SU-DHL-6 (cell line): Measurements from ENCODE around the gene SLC9A9.

Source experiments
- H2AFZ ChIP-seq: fragments of 200-600 bp; sonication (generic); 2 replicates; pipeline ENCODE4 v1.6.1; 2014; ENCODE audit warnings: low read depth, mild to moderate bottlenecking, moderate library complexity, mixed read lengths, antibody characterized with exemption, low read length; ENCODE audit not compliant: severe bottlenecking
- H3F3A ChIP-seq: fragments of 200-600 bp; shearing (Covaris generic); 2 replicates; pipeline ENCODE4 v1.6.0; 2016; ENCODE audit warnings: antibody characterized with exemption, mild to moderate bottlenecking; ENCODE audit not compliant: insufficient read depth
- H3K27ac ChIP-seq: fragments of 200-600 bp; sonication (generic); 2 replicates; pipeline ENCODE4 v1.5.1; 2016; ENCODE audit warnings: low read depth, mild to moderate bottlenecking, low read length, moderate library complexity, mixed read lengths
- H3K27me3 ChIP-seq: fragments of 200-600 bp; sonication (generic), shearing (Covaris generic); 2 replicates; pipeline ENCODE4 v1.6.0; 2014; ENCODE audit warnings: mild to moderate bottlenecking, low read length
- H3K36me3 ChIP-seq: fragments of 200-600 bp; sonication (generic); 2 replicates; pipeline ENCODE4 v1.6.1; 2014; ENCODE audit warnings: mild to moderate bottlenecking, low read length, mixed read lengths
- H3K4me2 ChIP-seq: fragments of 300-600, 200-600 bp; shearing (Covaris generic), sonication (generic); 2 replicates; pipeline ENCODE4 v1.6.0; 2014; ENCODE audit warnings: low read length, low read depth, mild to moderate bottlenecking; ENCODE audit not compliant: poor library complexity, severe bottlenecking
- H3K4me3 ChIP-seq: fragments of 200-600 bp; sonication (generic); 2 replicates; pipeline ENCODE4 v1.5.1; 2014; ENCODE audit warnings: antibody characterized with exemption, low read length, mild to moderate bottlenecking, mixed read lengths; ENCODE audit not compliant: insufficient read depth, poor library complexity, severe bottlenecking
- H3K79me2 ChIP-seq: fragments of 200-600 bp; sonication (generic); 2 replicates; pipeline ENCODE4 v1.6.1; 2014; ENCODE audit warnings: mild to moderate bottlenecking, low read length, moderate library complexity; ENCODE audit not compliant: insufficient read depth
- H3K9ac ChIP-seq: fragments of 200-600 bp; sonication (generic); 2 replicates; pipeline ENCODE4 v1.7.0; 2014; ENCODE audit warnings: mild to moderate bottlenecking, low read length
- H3K9me2 ChIP-seq: fragments of 200-600 bp; sonication (generic); replicated peaks from 2 replicates; pipeline ENCODE4 v1.6.1; 2014; ENCODE audit warnings: low read length; ENCODE audit not compliant: insufficient read depth
- H3K9me3 ChIP-seq: fragments of 200-600 bp; sonication (generic); 2 replicates; pipeline ENCODE4 v1.6.1; 2014; ENCODE audit warnings: low read length, mixed read lengths; ENCODE audit not compliant: insufficient read depth
- H4K20me1 ChIP-seq: fragments of 200-600 bp; sonication (generic); 2 replicates; pipeline ENCODE4 v1.6.1; 2014; ENCODE audit warnings: low read depth, mild to moderate bottlenecking, antibody characterized with exemption, low read length, moderate library complexity, mixed read lengths
- CTCF ChIP-seq: fragments of 200-600 bp; sonication (generic); IDR thresholded peaks from one replicate; pipeline ENCODE4 v1.5.1; 2017; ENCODE audit warnings: antibody characterized with exemption, mild to moderate bottlenecking, low read length, moderate library complexity; ENCODE audit not compliant: insufficient read depth, poor library complexity, severe bottlenecking
- EZH2phosphoT487 ChIP-seq: fragments of 200-600 bp; sonication (generic), shearing (Covaris generic); conservative IDR thresholded peaks from 2 replicates; pipeline ENCODE4 v1.6.1; 2018; ENCODE audit warnings: mild to moderate bottlenecking, antibody characterized with exemption, low read length, moderate library complexity, mixed read lengths

SLC9A9 gene

GRCh38 chr3:143605233-143605950 lies 242.9 kb downstream of the SLC9A9 start:
- H3K27ac ChIP-seq: no peak overlapping the region
- no peaks in the 10 kb centered on the region for H3K9me3 ChIP-seq
- no peak overlapping the region for H3K9ac ChIP-seq
- TF ChIP-seq EZH2phosphoT487: no peak
- TF ChIP-seq CTCF: no peak
- H2AFZ ChIP-seq: no peak overlapping the region
- no peaks in the 10 kb centered on the region for H4K20me1 ChIP-seq
- no peak overlapping the region for H3K4me3 ChIP-seq
- no peaks in the 10 kb centered on the region for H3K27me3 ChIP-seq
- no peaks in the 10 kb centered on the region for H3F3A ChIP-seq
- no peak overlapping the region for H3K4me2 ChIP-seq
- no peaks in the 10 kb centered on the region for H3K36me3 ChIP-seq
- no peaks in the 10 kb centered on the region for H3K9me2 ChIP-seq
- H3K79me2 ChIP-seq: no peaks in the 10 kb centered on the region

- no peaks in the 10 kb centered on the region for H3F3A ChIP-seq
- no peak overlapping the region for H3K4me3 ChIP-seq
- no peaks in the 10 kb centered on the region for H3K27me3 ChIP-seq
- no peak overlapping the region for H3K4me2 ChIP-seq
- TF ChIP-seq EZH2phosphoT487 (no peak), CTCF (no peak)
- no peak overlapping the region for H2AFZ ChIP-seq
- H4K20me1 ChIP-seq: no peaks in the 10 kb centered on the region
- H3K9ac ChIP-seq: no peak overlapping the region
- H3K36me3 ChIP-seq: no peaks in the 10 kb centered on the region
- no peaks in the 10 kb centered on the region for H3K9me3 ChIP-seq
- H3K9me2 ChIP-seq: no peaks in the 10 kb centered on the region
- no peaks in the 10 kb centered on the region for H3K79me2 ChIP-seq
- H3K27ac ChIP-seq: no peak overlapping the region
Measured at GRCh38 chr3:143604402-143605185, 243.7 kb downstream of the SLC9A9 start.

- H3K79me2 ChIP-seq: no peaks in the 10 kb centered on the region
- H3K36me3 ChIP-seq: no peaks in the 10 kb centered on the region
- no peaks in the 10 kb centered on the region for H4K20me1 ChIP-seq
- no peaks in the 10 kb centered on the region; the same call in 1 of the 2 replicates for H3K27me3 ChIP-seq
- H2AFZ ChIP-seq: no peak overlapping the region
- no peaks in the 10 kb centered on the region for H3F3A ChIP-seq
- no peaks in the 10 kb centered on the region for H3K9me3 ChIP-seq
- no peak for TF ChIP-seq CTCF
- TF ChIP-seq EZH2phosphoT487: no peak
- no peak overlapping the region for H3K4me3 ChIP-seq
- no peak overlapping the region for H3K27ac ChIP-seq
- no peak overlapping the region for H3K9ac ChIP-seq
- no peak overlapping the region for H3K4me2 ChIP-seq
- H3K9me2 ChIP-seq: no peaks in the 10 kb centered on the region
Measured at GRCh38 chr3:143603774-143604173, 244.5 kb downstream of the SLC9A9 start.
